Testis (tissue), 3 donors: ENCODE results near the gene IL36B. TPM values are rescaled to one million over a fixed set of nuclear protein-coding genes. Genes with fewer than 3 reads are reported as not detected.

Experiments
- DNase-seq: peaks from one replicate; pipeline ENCODE4 v3.0.0-alpha.2; 2019
- H3K27ac ChIP-seq, 2 donors: fragments of 200-600 bp; sonication (generic); one replicate each; pipeline ENCODE4 v1.5.1; 2019
- H3K27me3 ChIP-seq: fragments of 200-600 bp; sonication (generic); one replicate; pipeline ENCODE4 v1.5.1; 2019
- H3K36me3 ChIP-seq: fragments of 200-600 bp; sonication (generic); one replicate; pipeline ENCODE4 v1.5.1; 2017; ENCODE audit warnings: low read depth; ENCODE audit errors: missing control alignments
- H3K4me1 ChIP-seq: fragments of 200-600 bp; sonication (generic); one replicate; pipeline ENCODE4 v1.5.1; 2019
- H3K4me3 ChIP-seq, 2 donors: fragments of 200-600 bp; sonication (generic); one replicate each; pipeline ENCODE4 v1.5.1; 2017 to 2019
- H3K9me3 ChIP-seq: fragments of 200-600 bp; sonication (generic); one replicate; pipeline ENCODE4 v1.5.1; 2017
- CTCF ChIP-seq, 3 experiments: fragments of 450-650 bp in 2 of 3; fragments of 200-600 bp in 1 of 3; sonication (generic) in 1 of 3; IDR thresholded peaks; one replicate each; pipeline ENCODE4 v1.5.1; 2016 to 2019; ENCODE audit warnings: antibody characterized with exemption in 3 of 3, mild to moderate bottlenecking in 2 of 3, moderate library complexity in 1 of 3
- POLR2A ChIP-seq: fragments of 450-650 bp; IDR thresholded peaks from one replicate; pipeline ENCODE4 v1.6.1; 2017; ENCODE audit warnings: antibody characterized with exemption, mild to moderate bottlenecking, moderate library complexity
- WGBS, 2 donors: methylation state at CpG; one replicate each; pipeline ENCODE4 v1.1.5; 2018; 5-methylcytosine and 5-hydroxymethylcytosine counted together
- intact Hi-C: fragments of 100-400 bp; cut with DNase I; formaldehyde crosslinking; loops from one replicate; pipeline ENCODE4 v1.15.1; 2023; ENCODE audit warnings: low total_unique reads
- polyA plus RNA-seq: library from polyadenylated mRNA; stranded (reverse); fragments of 350-450 nt; fragmentation: Illumina TruSeq; extraction: RNeasy Lipid Tissue Mini Kit (QIAGEN cat#74804); gene quantifications from one replicate; pipeline ENCODE4 v1.2.3, GENCODE V29; 2014; ENCODE audit warnings: low read depth, low replicate concordance; ENCODE audit not compliant: insufficient read depth
- total RNA-seq, 2 donors: library from RNA; depleted of rRNA; stranded (reverse); fragments of >200 nt; gene quantifications; one replicate each; pipeline ENCODE4 v1.2.3, GENCODE V29; 2016

The IL36B gene
- total and polyA plus RNA-seq, 3 donors from 2014 or later = not detected

- H3K4me1 ChIP-seq = no peaks in the 10 kb centered on the region
- H3K27me3 ChIP-seq = no peaks in the 10 kb centered on the region
- no peak for TF ChIP-seq POLR2A
- no peak for TF ChIP-seq CTCF (IDR thresholded peaks at IDR 0.05)
- H3K36me3 ChIP-seq = no peaks in the 10 kb centered on the region
- no peak for DNase-seq
- H3K4me3 ChIP-seq = no peak overlapping the region
- no peak overlapping the region for H3K27ac ChIP-seq
- H3K9me3 ChIP-seq = no peaks in the 10 kb centered on the region
- 74 to 83% methylated on average over 1 of the region's 1 CpG for WGBS, 2 donors
- intact Hi-C loops = no loop called here
Observed at GRCh38 chr2:113070606-113070975, 17.9 kb upstream of the IL36B start.

- no peak overlapping the region for H3K27ac ChIP-seq
- no peaks in the 10 kb centered on the region for H3K4me1 ChIP-seq
- no peak overlapping the region for H3K4me3 ChIP-seq
- H3K36me3 ChIP-seq = no peaks in the 10 kb centered on the region
- 71 to 90% methylated on average over 4 of the region's 4 CpGs for WGBS, 2 donors
- intact Hi-C loops = no loop called here
- no peaks in the 10 kb centered on the region for H3K27me3 ChIP-seq
- no peak for TF ChIP-seq POLR2A
- no peak for TF ChIP-seq CTCF (IDR thresholded peaks at IDR 0.05)
- no peak for DNase-seq
- no peaks in the 10 kb centered on the region for H3K9me3 ChIP-seq
Observed at GRCh38 chr2:113069676-113070605, 17.3 kb upstream of the IL36B start.

DNA sequence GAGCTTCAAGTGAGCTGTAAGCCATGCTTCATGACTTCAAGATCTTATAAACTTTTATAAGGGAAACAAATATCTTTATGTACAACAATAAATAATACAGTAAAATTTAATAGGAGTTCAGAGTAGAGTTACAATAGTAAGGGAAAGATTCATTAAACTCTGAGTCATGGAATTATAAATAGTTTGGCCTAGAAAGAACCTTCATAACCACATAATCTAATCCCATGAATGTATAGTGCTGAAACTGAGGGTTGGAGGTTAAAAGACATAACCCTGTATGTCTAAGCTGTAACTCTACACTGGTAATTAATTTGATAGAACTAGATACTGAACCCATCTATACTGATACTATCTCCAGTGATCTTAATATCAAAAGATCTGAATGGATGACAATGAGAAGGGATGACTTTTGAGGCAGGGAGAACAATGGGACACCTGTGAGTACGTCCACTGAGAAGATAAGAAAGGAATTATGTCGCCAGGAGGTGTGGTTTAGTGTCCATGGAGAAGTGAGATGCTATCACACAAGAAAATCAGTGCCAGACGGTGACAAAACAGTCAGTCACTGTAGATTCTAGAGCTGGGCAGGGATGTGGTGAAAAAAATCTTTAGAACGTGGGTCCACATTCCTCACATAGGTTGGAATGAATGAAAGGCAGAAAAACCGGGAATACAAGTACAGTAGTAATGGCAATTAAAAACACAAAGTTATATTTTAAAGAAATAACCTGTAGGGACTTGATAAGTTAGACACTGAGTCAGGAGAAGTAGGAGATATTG, 16.2 kb upstream of the IL36B start:
- H3K27me3 ChIP-seq = no peaks in the 10 kb centered on the region
- no peaks in the 10 kb centered on the region for H3K36me3 ChIP-seq
- no peak overlapping the region for H3K4me3 ChIP-seq
- TF ChIP-seq POLR2A = no peak
- no peak for TF ChIP-seq CTCF (IDR thresholded peaks at IDR 0.05)
- 55 to 62% methylated on average over 5 of the region's 5 CpGs for WGBS, 2 donors
- H3K27ac ChIP-seq = no peak overlapping the region
- DNase-seq = no peak
- H3K9me3 ChIP-seq = no peaks in the 10 kb centered on the region
- intact Hi-C loops = no loop called here
- no peaks in the 10 kb centered on the region for H3K4me1 ChIP-seq

DNA sequence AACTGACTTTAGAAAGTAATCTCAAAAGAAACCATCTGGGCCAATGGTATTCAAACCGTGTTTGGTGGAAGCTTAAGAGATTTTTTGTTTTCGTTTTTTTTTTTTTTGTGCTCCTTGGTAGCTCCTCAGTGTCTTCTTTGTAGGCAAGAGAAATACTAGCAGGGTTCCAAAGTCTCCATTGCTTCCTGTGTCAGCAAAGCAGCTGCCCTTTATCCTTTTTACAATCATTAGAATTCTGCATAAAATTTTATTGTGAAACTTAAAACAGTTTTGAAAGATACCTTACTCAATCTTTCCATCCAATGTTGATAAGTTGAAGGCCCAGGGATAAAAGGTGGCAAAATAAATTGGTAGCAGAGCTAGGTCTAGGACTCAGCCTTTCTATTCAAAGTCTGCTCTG, 15.6 kb upstream of the IL36B start:
- H3K4me3 ChIP-seq = no peak overlapping the region
- H3K36me3 ChIP-seq = no peaks in the 10 kb centered on the region
- H3K27me3 ChIP-seq = no peaks in the 10 kb centered on the region
- intact Hi-C loops = no loop called here
- DNase-seq = no peak
- 85 to 89% methylated on average over 2 of the region's 2 CpGs for WGBS, 2 donors
- no peaks in the 10 kb centered on the region for H3K4me1 ChIP-seq
- TF ChIP-seq POLR2A = no peak
- no peak for TF ChIP-seq CTCF (IDR thresholded peaks at IDR 0.05)
- no peaks in the 10 kb centered on the region for H3K9me3 ChIP-seq
- H3K27ac ChIP-seq = no peak overlapping the region
